Gastrocnemius medialis (tissue), 4 donors: ENCODE measurements around the gene RREB1.

Experiments used
- CTCF ChIP-seq, 5 experiments: fragments of 450-650 bp in 3 of 5; fragments of 200-600 bp in 2 of 5; sonication (generic) in 2 of 5; IDR thresholded peaks in 4 of 5; conservative IDR thresholded peaks in 1 of 5; 1 replicate in 4 of 5; 2 replicates in 1 of 5; pipeline ENCODE4 v1.5.1; 2016 to 2019; ENCODE audit warnings: antibody characterized with exemption in 5 of 5, mild to moderate bottlenecking in 3 of 5, moderate library complexity in 3 of 5
- POLR2A ChIP-seq, 2 donors: fragments of 450-650 bp; IDR thresholded peaks; one replicate each; pipeline ENCODE4 v1.6.1; 2017; ENCODE audit warnings: antibody characterized with exemption in 2 of 2, mild to moderate bottlenecking in 2 of 2, moderate library complexity in 2 of 2

- TF ChIP-seq CTCF (IDR thresholded peaks at IDR 0.05 in 4 of 5, conservative IDR thresholded peaks at IDR 0.05 in 1 of 5) (no peak), POLR2A (IDR thresholded peaks at IDR 0.05) (no peak)
These were observed 11.6 kb downstream of the RREB1 start for GRCh38 chr6:7119272-7119801.
